Liver (tissue), 9 donors: Measurements from ENCODE around the gene ADCY9. TPM values are rescaled to one million over a fixed set of nuclear protein-coding genes. Genes with fewer than 3 reads are reported as not detected.
A peak's percentile ranks its signal among the peaks of the same experiment; 100 is the strongest.

Experiments used
- DNase-seq: peaks from one replicate; pipeline ENCODE4 v3.0.0-alpha.2; 2017; ENCODE audit warnings: low spot score
- H3K27ac ChIP-seq, 2 donors: one replicate each; pipeline ENCODE4 v1.7.0; 2013; ENCODE audit warnings: inconsistent platforms in 2 of 2, low read length in 2 of 2, control low read depth in 1 of 2, low read depth in 1 of 2, mild to moderate bottlenecking in 1 of 2
- H3K27me3 ChIP-seq, 4 donors: one replicate each; pipeline versions ENCODE4 v1.6.1 to v1.7.0; 2013; ENCODE audit warnings: low read length in 3 of 4, inconsistent platforms in 1 of 4, mild to moderate bottlenecking in 1 of 4, moderate library complexity in 1 of 4; ENCODE audit not compliant: control insufficient read depth in 4 of 4, insufficient read depth in 4 of 4
- H3K36me3 ChIP-seq, 4 donors: one replicate each; pipeline versions ENCODE4 v1.6.1 to v1.7.0; 2013; ENCODE audit warnings: low read length in 3 of 4, mild to moderate bottlenecking in 3 of 4, low read depth in 1 of 4, moderate library complexity in 1 of 4; ENCODE audit not compliant: control insufficient read depth in 4 of 4, insufficient read depth in 3 of 4
- H3K4me1 ChIP-seq, 4 donors: one replicate each; pipeline versions ENCODE4 v1.6.1 to v1.7.0; 2013; ENCODE audit warnings: low read length in 3 of 4, mild to moderate bottlenecking in 3 of 4, moderate library complexity in 1 of 4; ENCODE audit not compliant: control insufficient read depth in 4 of 4, insufficient read depth in 4 of 4
- H3K4me3 ChIP-seq, 3 donors: one replicate each; pipeline versions ENCODE4 v1.6.1 to v1.7.0; 2013; ENCODE audit warnings: low read length in 3 of 3, control low read depth in 1 of 3, low read depth in 1 of 3, mild to moderate bottlenecking in 1 of 3
- H3K9ac ChIP-seq, 2 donors: one replicate each; pipeline ENCODE4 v1.7.0; 2013; ENCODE audit warnings: low read length in 2 of 2, mild to moderate bottlenecking in 2 of 2, moderate library complexity in 2 of 2, control low read depth in 1 of 2, low read depth in 1 of 2
- H3K9me3 ChIP-seq, 4 donors: one replicate each; pipeline versions ENCODE4 v1.6.1 to v1.7.0; 2013; ENCODE audit warnings: low read length in 3 of 4; ENCODE audit not compliant: control insufficient read depth in 4 of 4
- ATF3 ChIP-seq: IDR thresholded peaks from 2 replicates; pipeline ENCODE4 v1.6.1; 2016; ENCODE audit warnings: antibody characterized with exemption
- CTCF ChIP-seq: fragments of 150-350 bp; IDR thresholded peaks from 2 replicates; pipeline ENCODE4 v1.5.1; 2017; ENCODE audit warnings: improper control_type of control experiment, low read depth, low read length; ENCODE audit not compliant: missing input control
- FOXA2 ChIP-seq: IDR thresholded peaks from 2 replicates; pipeline ENCODE4 v1.6.1; 2016; ENCODE audit warnings: antibody characterized with exemption
- GABPA ChIP-seq, 2 donors: IDR thresholded peaks in 1 of 2; conservative IDR thresholded peaks in 1 of 2; 2 replicates each; pipeline ENCODE4 v1.6.1; 2016; ENCODE audit warnings: antibody characterized with exemption in 2 of 2, mild to moderate bottlenecking in 1 of 2, moderate library complexity in 1 of 2
- HNF4A ChIP-seq, 2 donors: conservative IDR thresholded peaks; 2 replicates each; pipeline ENCODE4 v1.6.1; 2016; ENCODE audit warnings: antibody characterized with exemption in 2 of 2, mild to moderate bottlenecking in 2 of 2
- HNF4G ChIP-seq: IDR thresholded peaks from 2 replicates; pipeline ENCODE4 v1.6.1; 2016; ENCODE audit warnings: antibody characterized with exemption
- JUND ChIP-seq, 2 donors: IDR thresholded peaks; 2 replicates each; pipeline ENCODE4 v1.6.1; 2016; ENCODE audit warnings: antibody characterized with exemption in 2 of 2
- MAX ChIP-seq: IDR thresholded peaks from 2 replicates; pipeline ENCODE4 v1.6.1; 2016; ENCODE audit warnings: antibody characterized with exemption
- NR2F2 ChIP-seq: IDR thresholded peaks from 2 replicates; pipeline ENCODE4 v1.6.1; 2016; ENCODE audit warnings: antibody characterized with exemption
- RAD21 ChIP-seq, 2 donors: IDR thresholded peaks; 2 replicates each; pipeline ENCODE4 v1.6.1; 2016; ENCODE audit warnings: antibody characterized with exemption in 2 of 2, mild to moderate bottlenecking in 2 of 2
- REST ChIP-seq: IDR thresholded peaks from 2 replicates; pipeline ENCODE4 v1.6.1; 2016; ENCODE audit warnings: antibody characterized with exemption, mild to moderate bottlenecking
- RXRA ChIP-seq, 2 donors: IDR thresholded peaks; 2 replicates each; pipeline ENCODE4 v1.6.1; 2017 to 2018; ENCODE audit warnings: antibody characterized with exemption in 2 of 2, mild to moderate bottlenecking in 1 of 2
- SP1 ChIP-seq: IDR thresholded peaks from 2 replicates; pipeline ENCODE4 v1.6.1; 2018; ENCODE audit warnings: antibody characterized with exemption, mild to moderate bottlenecking
- TAF1 ChIP-seq: conservative IDR thresholded peaks from 2 replicates; pipeline ENCODE4 v1.6.1; 2016; ENCODE audit warnings: antibody characterized with exemption, mild to moderate bottlenecking
- YY1 ChIP-seq: IDR thresholded peaks from 2 replicates; pipeline ENCODE4 v1.6.1; 2016; ENCODE audit warnings: antibody characterized with exemption, mild to moderate bottlenecking
- ZBTB33 ChIP-seq: IDR thresholded peaks from 2 replicates; pipeline ENCODE4 v1.6.1; 2016; ENCODE audit warnings: antibody characterized with exemption
- WGBS: extraction: QIAGEN DNeasy Blood & Tissue Kit; methylation state at CpG from one replicate; pipeline ENCODE4 v1.1.7; 2013; 5-methylcytosine and 5-hydroxymethylcytosine counted together
- polyA plus RNA-seq, 2 donors: library from polyadenylated mRNA; stranded (reverse) in 1 of 2; unstranded in 1 of 2; fragments of 200-250 nt in 1 of 2; fragments of >200 nt in 1 of 2; fragmentation: Nextera tagmentation in 1 of 2; extraction: Ambion mirVana in 1 of 2; gene quantifications; one replicate each; pipeline versions ENCODE4 v1.2.1 to v1.2.3, GENCODE V29; 2013 to 2015
- total RNA-seq, 2 donors: library from RNA; depleted of rRNA; stranded (reverse); fragments of >200 nt; gene quantifications; one replicate each; pipeline ENCODE4 v1.2.3, GENCODE V29; 2014
- donor health status: healthy.
- donor health status: healthy.
- donor health status: healthy.
- donor health status: healthy.
- donor health status: healthy.

The ADCY9 gene
- total and polyA plus RNA-seq, 4 donors: 3.6 to 25.1 (median 11.0) TPM

GRCh38 chr16:4113358-4114256 lies 2.6 kb downstream of the ADCY9 start:
- TF ChIP-seq MAX (peak; percentile 17), REST (peak; percentile 23), JUND (IDR thresholded peaks at IDR 0.05) (peak in 1 of 2 donors; percentile 12), GABPA (IDR thresholded peaks at IDR 0.05 in 1 of 2, conservative IDR thresholded peaks at IDR 0.05 in 1 of 2) (peak in 1 of 2 donors; percentile 37), CTCF (no peak), TAF1 (no peak), RAD21 (IDR thresholded peaks at IDR 0.05) (peak in 1 of 2 donors; percentile 25), YY1 (peak; percentile 34), SP1 (no peak), HNF4A (conservative IDR thresholded peaks at IDR 0.05) (peak; percentile 55 to 58), RXRA (IDR thresholded peaks at IDR 0.05) (peak; percentile 77 to 78)
- DNase-seq: no peak
- peak overlapping the region; percentile 53 to 54 for H3K9ac ChIP-seq

GRCh38 chr16:4111748-4112696 lies 4.2 kb downstream of the ADCY9 start:
- WGBS: 36% methylated on average over 16 of the region's 16 CpGs
- Histone ChIP-seq H3K9ac (peak overlapping the region in 1 of 2 donors; percentile 54), H3K27me3 (no peaks in the 10 kb centered on the region), H3K4me3 (peak overlapping the region in 2 of 3 donors; percentile 27 to 73), H3K4me1 (peaks cover 7 to 55% (median 41%) of the 10 kb centered on the region in 4 donors), H3K36me3 (no peaks in the 10 kb centered on the region), H3K27ac (peak overlapping the region in 1 of 2 donors; percentile 12), H3K9me3 (no peaks in the 10 kb centered on the region)
- no peak for DNase-seq
- TF ChIP-seq ZBTB33 (no peak), ATF3 (no peak), REST (no peak), MAX (no peak), SP1 (no peak), FOXA2 (no peak), YY1 (no peak), RAD21 (IDR thresholded peaks at IDR 0.05) (no peak), TAF1 (no peak), NR2F2 (no peak), HNF4G (no peak)

More at GRCh38 chr16:4113358-4114256, 2.6 kb downstream of the ADCY9 start:
- H3K27ac ChIP-seq: peak overlapping the region in 1 of 2 donors; percentile 60
- H3K9me3 ChIP-seq: no peaks in the 10 kb centered on the region
- H3K27me3 ChIP-seq: no peaks in the 10 kb centered on the region
- peaks cover 7 to 57% (median 43%) of the 10 kb centered on the region in 4 donors for H3K4me1 ChIP-seq
- H3K36me3 ChIP-seq: no peaks in the 10 kb centered on the region
- WGBS: 58% methylated on average over 34 of the region's 34 CpGs
- peak overlapping the region; percentile 27 to 73 (median 56) for H3K4me3 ChIP-seq
